OCI-LY7 (cell line): Measurements from ENCODE around the gene VPS4B. TPM values are rescaled to one million over a fixed set of nuclear protein-coding genes. Genes with fewer than 3 reads are reported as not detected.
"Not testable (repeated sequence)": the region's sequence is repeated elsewhere in the genome, so short reads cannot be mapped to it uniquely, and the experiment has no call there.

ENCODE experiments used
- BruUV-seq: library from RNA; stranded (reverse); fragments of 400-500 nt; replicated peaks from 2 replicates; lab custom pipeline; 2021; lab: Mats Ljungman, UMichigan
- CTCF ChIA-PET: fragments of 300-600 bp; sonication (Branson Sonifier 250); formaldehyde crosslinking; loops from one replicate; lab custom pipeline; 2022; ENCODE audit warnings: antibody characterized with exemption; ENCODE audit not compliant: unreplicated experiment; lab: Charles Lee
- POLR2A ChIA-PET: fragments of 300-600 bp; sonication (Branson Sonifier 250); formaldehyde crosslinking; loops from one replicate; lab custom pipeline; 2022; ENCODE audit warnings: antibody characterized with exemption; lab: Charles Lee
- DNase-seq: peaks from one replicate; pipeline ENCODE4 v3.0.0-alpha.2; 2015; ENCODE audit warnings: low spot score
- H2AFZ ChIP-seq: fragments of 200-600 bp; sonication (generic), shearing (Covaris generic); 2 replicates; pipeline ENCODE4 v1.6.1; 2014; ENCODE audit warnings: mild to moderate bottlenecking, antibody characterized with exemption, low read length, moderate library complexity
- H3K27ac ChIP-seq: fragments of 200-600 bp; sonication (generic); 2 replicates; pipeline ENCODE4 v1.5.1; 2014; ENCODE audit warnings: mixed run types, low read depth, mild to moderate bottlenecking, moderate library complexity, low read length, inconsistent platforms; ENCODE audit not compliant: poor library complexity, severe bottlenecking
- H3K36me3 ChIP-seq: fragments of 200-600 bp; sonication (generic); 2 replicates; pipeline ENCODE4 v1.6.1; 2014; ENCODE audit warnings: mild to moderate bottlenecking, antibody characterized with exemption, low read length, moderate library complexity, mixed read lengths; ENCODE audit not compliant: insufficient read depth
- H3K4me1 ChIP-seq: fragments of 200-600 bp; sonication (generic); 2 replicates; pipeline ENCODE4 v1.5.1; 2014; ENCODE audit warnings: mild to moderate bottlenecking, low read length; ENCODE audit not compliant: insufficient read depth, poor library complexity, severe bottlenecking
- H3K4me2 ChIP-seq: fragments of 200-600 bp; sonication (generic); 2 replicates; pipeline ENCODE4 v1.6.1; 2014; ENCODE audit warnings: mild to moderate bottlenecking, low read length
- H3K4me3 ChIP-seq: fragments of 200-600 bp; sonication (generic); 2 replicates; pipeline ENCODE4 v1.5.1; 2014; ENCODE audit warnings: mild to moderate bottlenecking, low read depth, low read length; ENCODE audit not compliant: poor library complexity, severe bottlenecking
- H3K79me2 ChIP-seq: fragments of 200-600 bp; sonication (generic); 2 replicates; pipeline ENCODE4 v1.6.1; 2016; ENCODE audit warnings: low read depth, mild to moderate bottlenecking, low read length, moderate library complexity, mixed read lengths; ENCODE audit not compliant: insufficient read depth
- H3K9me2 ChIP-seq: fragments of 200-600 bp; sonication (generic); 2 replicates; pipeline ENCODE4 v1.6.1; 2016; ENCODE audit warnings: mild to moderate bottlenecking, low read length, mixed read lengths; ENCODE audit not compliant: insufficient read depth
- H3K9me3 ChIP-seq: fragments of 200-600 bp; sonication (generic); 2 replicates; pipeline ENCODE4 v1.6.1; 2014; ENCODE audit warnings: mild to moderate bottlenecking, mixed run types, low read length, mixed read lengths
- H4K20me1 ChIP-seq: fragments of 200-600 bp; sonication (generic); 2 replicates; pipeline ENCODE4 v1.6.1; 2014; ENCODE audit warnings: mild to moderate bottlenecking, antibody characterized with exemption, low read length, moderate library complexity, mixed read lengths; ENCODE audit not compliant: insufficient read depth
- CTCF ChIP-seq: fragments of 200-600 bp; sonication (generic); conservative IDR thresholded peaks from 2 replicates; pipeline ENCODE4 v1.5.1; 2014; ENCODE audit warnings: mild to moderate bottlenecking, antibody characterized with exemption, low read length, moderate library complexity, mixed read lengths
- EZH2phosphoT487 ChIP-seq: fragments of 200-600 bp; sonication (generic); IDR thresholded peaks from 2 replicates; pipeline ENCODE4 v1.6.1; 2018; ENCODE audit warnings: low read depth, borderline replicate concordance, mild to moderate bottlenecking, mixed run types, antibody characterized with exemption, low read length, moderate library complexity, mixed read lengths
- intact Hi-C: fragments of 100-400 bp; cut with micrococcal nuclease; formaldehyde crosslinking; loops from one replicate; pipeline ENCODE4 v1.10.0; 2022; ENCODE audit not compliant: unreplicated experiment
- total RNA-seq, 2 experiments: library from RNA; depleted of rRNA in 1 of 2; stranded (reverse); fragments of >200 nt in 1 of 2; shearing (Covaris generic) in 1 of 2; gene quantifications; 2 replicates each; pipeline ENCODE4 v1.2.3, GENCODE V29; 2014 to 2022

Gene VPS4B
- total RNA-seq, 2 experiments from 2014 or later: 12.3 to 22.9 TPM

GRCh38 chr18:63460414-63460813 is 38.1 kb upstream of the VPS4B start:
- no peaks in the 10 kb centered on the region for H3K9me2 ChIP-seq
- H3K9me3 ChIP-seq: no peaks in the 10 kb centered on the region
- no TSS peak for BruUV-seq
- DNase-seq: no peak
- H3K79me2 ChIP-seq: no peaks in the 10 kb centered on the region
- H3K36me3 ChIP-seq: no peaks in the 10 kb centered on the region
- H4K20me1 ChIP-seq: no peaks in the 10 kb centered on the region
- CTCF ChIA-PET: no interaction called here
- H3K4me1 ChIP-seq: no peaks in the 10 kb centered on the region
- no peak for TF ChIP-seq EZH2phosphoT487
- TF ChIP-seq CTCF: no peak
- H2AFZ ChIP-seq: no peak overlapping the region
- no peak overlapping the region for H3K4me2 ChIP-seq
- H3K27ac ChIP-seq: no peak overlapping the region
- no peak overlapping the region for H3K4me3 ChIP-seq
- POLR2A ChIA-PET: no interaction called here
- intact Hi-C loops: no loop called here

- H2AFZ ChIP-seq: no peak overlapping the region
- CTCF ChIA-PET: no interaction called here
- no TSS peak for BruUV-seq
Observed at GRCh38 chr18:63457977-63458376, 35.7 kb upstream of the VPS4B start.

GRCh38 chr18:63454497-63454896 is 32.2 kb upstream of the VPS4B start:
- Histone ChIP-seq H3K9me3 (no peaks in the 10 kb centered on the region), H3K79me2 (no peaks in the 10 kb centered on the region), H2AFZ (no peak overlapping the region), H3K9me2 (no peaks in the 10 kb centered on the region), H3K4me2 (no peak overlapping the region), H3K27ac (no peak overlapping the region), H3K4me1 (no peaks in the 10 kb centered on the region), H3K4me3 (no peak overlapping the region), H4K20me1 (no peaks in the 10 kb centered on the region), H3K36me3 (no peaks in the 10 kb centered on the region)
- no peak for TF ChIP-seq EZH2phosphoT487
- no peak for TF ChIP-seq CTCF
- DNase-seq: no peak
- no TSS peak for BruUV-seq
- CTCF ChIA-PET: no interaction called here
- POLR2A ChIA-PET: no interaction called here
- intact Hi-C loops: no loop called here

More at GRCh38 chr18:63457977-63458376, 35.7 kb upstream of the VPS4B start:
- DNase-seq: no peak
- Histone ChIP-seq H3K9me2 (no peaks in the 10 kb centered on the region), H3K36me3 (no peaks in the 10 kb centered on the region), H3K9me3 (no peaks in the 10 kb centered on the region), H3K79me2 (no peaks in the 10 kb centered on the region), H4K20me1 (no peaks in the 10 kb centered on the region), H3K27ac (no peak overlapping the region), H3K4me3 (no peak overlapping the region), H3K4me2 (no peak overlapping the region), H3K4me1 (no peaks in the 10 kb centered on the region)
- intact Hi-C loops: no loop called here
- TF ChIP-seq CTCF: no peak
- TF ChIP-seq EZH2phosphoT487: no peak
- POLR2A ChIA-PET: no interaction called here

GRCh38 chr18:63452751-63453150 is 30.5 kb upstream of the VPS4B start:
- BruUV-seq, H4K20me1 ChIP-seq, H3K27ac ChIP-seq, intact Hi-C loops, H3K4me3 ChIP-seq, H3K4me1 ChIP-seq, H3K36me3 ChIP-seq, H3K4me2 ChIP-seq, H3K9me2 ChIP-seq, CTCF ChIA-PET, H2AFZ ChIP-seq, H3K9me3 ChIP-seq, H3K79me2 ChIP-seq, DNase-seq: not testable (repeated sequence)
- POLR2A ChIA-PET: interaction anchor here (0.6 kb wide), 1 partner anchor 20 kb away, joined by 4 read pairs; no protein-coding TSS in a partner anchor
